Measurements from ENCODE around the gene TMEM255A. TPM values are rescaled to one million over a fixed set of nuclear protein-coding genes. Genes with fewer than 3 reads are reported as not detected.

Gene TMEM255A
- total RNA-seq, 1 donor, result under 0.01 TPM

DNA sequence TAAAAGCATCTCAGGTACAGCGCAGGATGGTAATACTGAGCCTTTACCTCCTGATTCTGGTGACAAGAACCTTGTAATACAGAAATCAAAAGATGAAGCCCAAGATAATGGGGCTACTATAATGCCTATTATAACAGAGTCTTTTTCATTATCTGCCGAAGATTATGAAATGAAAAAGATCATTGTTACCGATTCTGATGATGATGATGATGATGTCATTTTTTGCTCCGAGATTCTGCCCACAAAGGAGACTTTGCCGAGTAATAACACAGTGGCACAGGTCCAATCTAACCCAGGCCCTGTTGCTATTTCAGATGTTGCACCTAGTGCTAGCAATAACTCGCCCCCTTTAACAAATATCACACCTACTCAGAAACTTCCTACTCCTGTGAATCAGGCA is 57.5 kb downstream of the TMEM255A start:
- H3K4me3 ChIP-seq (ENCODE audit: low read depth, low read length), result no peak overlapping the region
- TF ChIP-seq, protein P1, sequence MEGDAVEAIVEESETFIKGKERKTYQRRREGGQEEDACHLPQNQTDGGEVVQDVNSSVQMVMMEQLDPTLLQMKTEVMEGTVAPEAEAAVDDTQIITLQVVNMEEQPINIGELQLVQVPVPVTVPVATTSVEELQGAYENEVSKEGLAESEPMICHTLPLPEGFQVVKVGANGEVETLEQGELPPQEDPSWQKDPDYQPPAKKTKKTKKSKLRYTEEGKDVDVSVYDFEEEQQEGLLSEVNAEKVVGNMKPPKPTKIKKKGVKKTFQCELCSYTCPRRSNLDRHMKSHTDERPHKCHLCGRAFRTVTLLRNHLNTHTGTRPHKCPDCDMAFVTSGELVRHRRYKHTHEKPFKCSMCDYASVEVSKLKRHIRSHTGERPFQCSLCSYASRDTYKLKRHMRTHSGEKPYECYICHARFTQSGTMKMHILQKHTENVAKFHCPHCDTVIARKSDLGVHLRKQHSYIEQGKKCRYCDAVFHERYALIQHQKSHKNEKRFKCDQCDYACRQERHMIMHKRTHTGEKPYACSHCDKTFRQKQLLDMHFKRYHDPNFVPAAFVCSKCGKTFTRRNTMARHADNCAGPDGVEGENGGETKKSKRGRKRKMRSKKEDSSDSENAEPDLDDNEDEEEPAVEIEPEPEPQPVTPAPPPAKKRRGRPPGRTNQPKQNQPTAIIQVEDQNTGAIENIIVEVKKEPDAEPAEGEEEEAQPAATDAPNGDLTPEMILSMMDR (IDR thresholded peaks at IDR 0.05; ENCODE audit: insufficient read depth, low read depth, low read length), result no peak
- DNase-seq (ENCODE audit: low read depth), result no peak

DNA sequence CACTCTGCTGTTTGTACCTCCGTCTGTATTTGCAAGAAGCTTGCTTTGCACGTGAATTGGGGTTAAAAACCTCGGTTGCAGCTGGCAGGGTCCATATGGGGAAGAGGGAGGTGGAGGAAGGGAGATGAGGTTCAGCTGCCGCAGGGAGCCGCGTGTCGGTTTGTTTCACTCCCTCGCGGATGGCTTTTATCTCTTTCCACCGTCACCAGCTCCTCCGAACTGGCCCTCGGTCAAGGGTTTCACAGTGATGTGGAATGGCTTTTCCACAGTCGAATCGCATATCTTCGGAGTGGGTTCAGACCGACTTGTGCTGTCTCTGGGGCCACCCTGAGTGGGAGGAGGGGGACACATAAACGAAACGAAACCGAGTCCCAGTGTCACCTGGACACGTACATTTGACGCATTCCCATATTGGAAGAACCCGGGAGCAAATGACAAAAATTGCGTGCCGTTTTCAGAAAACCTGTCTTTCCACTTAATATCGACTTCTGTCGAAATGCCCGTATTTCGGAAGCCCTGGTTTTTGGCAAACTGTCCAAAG is 59.7 kb downstream of the TMEM255A start:
- H3K4me3 ChIP-seq (ENCODE audit: low read depth, low read length), result peak overlapping the region; percentile 86
- DNase-seq (ENCODE audit: low read depth), result peak; percentile 43
- TF ChIP-seq, protein P1 (IDR thresholded peaks at IDR 0.05; ENCODE audit: insufficient read depth, low read depth, low read length), result no peak

DNA sequence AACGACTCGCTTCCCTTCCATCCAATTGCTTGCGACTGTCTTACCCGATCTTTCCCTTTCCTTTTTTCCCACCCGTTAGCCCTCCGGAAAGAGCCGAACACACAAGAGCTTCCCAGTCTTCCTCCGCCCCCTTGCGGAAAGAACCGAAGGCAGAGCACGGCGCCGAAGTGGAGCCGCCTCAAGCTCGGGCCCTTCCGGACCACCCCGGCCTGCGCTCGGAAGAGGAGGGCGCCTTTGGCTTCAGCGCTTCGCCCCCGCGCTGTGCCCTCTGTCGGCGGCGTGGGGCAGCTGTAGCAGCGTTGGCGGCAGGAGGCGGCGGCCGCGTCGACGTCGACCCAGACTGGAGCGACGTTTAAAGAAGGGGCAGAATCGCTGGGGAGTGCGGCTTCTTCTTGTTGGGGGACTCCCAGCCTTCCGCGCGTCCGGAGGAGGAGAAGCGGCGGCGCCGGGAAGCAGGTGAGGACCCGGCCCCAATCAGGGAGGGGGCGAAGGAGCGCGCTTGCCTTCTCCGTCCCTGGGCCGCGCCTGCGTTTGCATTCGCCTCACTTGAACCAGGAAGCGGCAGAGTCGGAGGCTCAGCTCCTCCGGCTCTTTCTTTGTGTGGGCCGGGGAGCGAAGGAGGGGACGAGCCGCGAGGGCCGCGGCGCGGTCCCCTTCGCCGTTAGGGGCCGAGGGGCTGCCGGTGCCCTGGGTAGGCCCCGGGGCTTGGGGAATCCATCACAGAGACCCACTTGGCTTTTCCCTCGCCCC is 60.6 kb downstream of the TMEM255A start, which contains the start of gene ZBTB33:
Gene ZBTB33 (plus strand): TSS at position 291 of the 750 bp plus-strand sequence. CDS start 2,604 bp downstream, outside the sequence.
- peak; percentile 95 for DNase-seq (ENCODE audit: low read depth)
- peak within 1 kb of the TSS; percentile 86 for H3K4me3 ChIP-seq (ENCODE audit: low read depth, low read length)
- TF ChIP-seq, protein P1 (IDR thresholded peaks at IDR 0.05; ENCODE audit: insufficient read depth, low read depth, low read length), result peak; percentile 48

DNA sequence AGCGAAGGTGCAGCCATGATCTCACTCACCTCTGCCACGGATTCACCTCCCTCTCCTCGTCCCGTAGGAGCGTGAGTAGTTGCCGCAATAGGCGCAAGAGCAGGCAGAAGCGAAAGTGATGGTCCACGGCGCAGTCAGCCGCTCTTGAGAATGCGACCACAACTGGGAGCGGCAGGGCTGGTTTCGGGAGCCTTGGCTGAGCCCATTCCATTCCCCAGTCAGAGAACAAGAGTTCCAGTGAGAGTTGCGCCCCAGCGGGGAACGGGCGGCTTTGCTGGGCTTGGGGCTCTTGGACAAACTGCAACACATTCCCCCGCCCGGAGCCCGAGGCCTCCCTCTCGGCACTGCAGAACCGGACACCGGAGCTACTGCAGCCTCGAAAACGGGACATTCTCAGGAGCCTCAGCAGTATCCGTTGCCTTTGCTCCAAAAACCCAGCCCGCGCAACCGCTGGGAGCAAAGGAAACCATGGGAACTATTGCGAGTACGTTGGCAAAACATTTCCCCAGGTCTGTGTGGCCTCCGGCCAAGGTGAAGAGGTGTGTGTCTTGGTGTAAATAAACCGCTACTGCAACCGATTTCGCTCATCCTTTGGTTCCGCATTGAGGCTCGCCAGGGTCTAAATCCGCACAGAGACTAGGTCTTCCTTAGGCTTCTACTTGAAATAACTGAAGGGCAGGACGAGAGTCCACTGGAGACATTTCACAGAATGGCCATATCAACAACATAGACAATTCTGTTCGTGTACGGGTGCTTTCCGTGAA is 66.3 kb downstream of the TMEM255A start:
- DNase-seq (ENCODE audit: low read depth), result peak; percentile 76
- TF ChIP-seq, protein P1 (IDR thresholded peaks at IDR 0.05; ENCODE audit: insufficient read depth, low read depth, low read length), result no peak
- peak overlapping the region; percentile 75 for H3K4me3 ChIP-seq (ENCODE audit: low read depth, low read length)

DNA sequence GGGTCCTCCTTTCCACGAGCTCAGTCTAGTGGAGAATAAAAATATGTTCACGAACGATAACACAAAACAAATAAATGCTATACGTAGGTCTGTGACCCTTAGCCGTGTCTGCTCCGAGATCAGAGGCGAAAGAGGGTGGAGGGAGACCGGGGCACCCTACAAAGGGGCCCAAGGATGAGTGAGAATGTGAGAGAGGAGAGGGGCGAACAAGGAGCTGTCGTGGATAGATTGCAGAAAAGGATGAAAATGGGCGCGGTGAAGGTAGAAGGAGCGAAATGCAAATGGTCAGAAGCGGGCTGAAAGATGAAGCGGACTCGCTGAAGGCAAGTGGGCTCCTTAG is 66.9 kb downstream of the TMEM255A start:
- DNase-seq (ENCODE audit: low read depth), result no peak
- TF ChIP-seq, protein P1 (IDR thresholded peaks at IDR 0.05; ENCODE audit: insufficient read depth, low read depth, low read length), result no peak
- H3K4me3 ChIP-seq (ENCODE audit: low read depth, low read length), result peak overlapping the region; percentile 75

DNA sequence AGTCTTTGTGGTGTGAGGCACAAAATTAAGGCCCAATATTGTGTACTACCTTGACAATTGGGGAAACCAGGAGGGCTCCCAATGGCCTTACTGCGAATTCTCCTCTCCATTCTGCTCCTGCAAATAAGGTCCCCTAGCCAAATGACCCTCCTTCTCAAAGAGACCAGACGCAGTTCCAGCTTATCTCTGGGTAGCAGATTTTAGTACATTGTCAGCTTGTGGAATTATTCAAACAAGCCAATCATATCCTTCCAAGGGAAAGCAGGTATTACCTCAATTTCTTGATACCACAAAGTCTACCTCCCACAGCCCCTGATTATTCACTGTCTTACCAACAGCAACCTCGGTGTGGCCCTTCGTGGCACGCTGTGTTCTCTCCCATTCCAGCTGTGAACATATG is 68.4 kb downstream of the TMEM255A start:
- no peak overlapping the region for H3K4me3 ChIP-seq (ENCODE audit: low read depth, low read length)
- TF ChIP-seq, protein P1 (IDR thresholded peaks at IDR 0.05; ENCODE audit: insufficient read depth, low read depth, low read length), result no peak
- DNase-seq (ENCODE audit: low read depth), result no peak
